HG03457 (cell line): ENCODE results near the gene HOXB5.

ENCODE experiments used
- ATAC-seq: cut with Tn5 transposase; IDR thresholded peaks from one replicate; pipeline ENCODE4 v1.9.1; 2021; ENCODE audit warnings: moderate number of reproducible peaks; ENCODE audit not compliant: unreplicated experiment

The HOXB5 gene

GRCh38 chr17:48564188-48565021 lies 29.2 kb downstream of the HOXB5 start:
- no peak for ATAC-seq

GRCh38 chr17:48563867-48564187 lies 29.8 kb downstream of the HOXB5 start:
- no peak for ATAC-seq

GRCh38 chr17:48563385-48563838 lies 30.2 kb downstream of the HOXB5 start:
- no peak for ATAC-seq

- ATAC-seq, result no peak
These were observed 30.6 kb downstream of the HOXB5 start for GRCh38 chr17:48562934-48563333.

- peak; percentile 43 for ATAC-seq
These were observed 31.4 kb downstream of the HOXB5 start for GRCh38 chr17:48561884-48562810.

GRCh38 chr17:48559840-48560817 lies 33.5 kb downstream of the HOXB5 start:
- ATAC-seq, result no peak

GRCh38 chr17:48559122-48559839 lies 34.3 kb downstream of the HOXB5 start:
- no peak for ATAC-seq

- no peak for ATAC-seq
These were observed 34.8 kb downstream of the HOXB5 start for GRCh38 chr17:48558831-48559121.

GRCh38 chr17:48558057-48558830 lies 35.3 kb downstream of the HOXB5 start:
- ATAC-seq, result no peak

- ATAC-seq, result no peak
These were observed 36.8 kb downstream of the HOXB5 start for GRCh38 chr17:48556576-48557401.

- ATAC-seq, result no peak
These were observed 37.4 kb downstream of the HOXB5 start for GRCh38 chr17:48556229-48556575.

- ATAC-seq, result no peak
These were observed 38.0 kb downstream of the HOXB5 start for GRCh38 chr17:48555258-48556228.

GRCh38 chr17:48554412-48555257 lies 38.9 kb downstream of the HOXB5 start:
- ATAC-seq, result no peak

GRCh38 chr17:48553826-48554225 lies 39.8 kb downstream of the HOXB5 start:
- ATAC-seq, result no peak

GRCh38 chr17:48553190-48553547 lies 40.4 kb downstream of the HOXB5 start:
- no peak for ATAC-seq

GRCh38 chr17:48552466-48553189 lies 41.0 kb downstream of the HOXB5 start:
- no peak for ATAC-seq
